ENCODE results near the gene TXNDC11. TPM values are rescaled to one million over a fixed set of nuclear protein-coding genes. Genes with fewer than 3 reads are reported as not detected.

Gene TXNDC11
- polyA plus RNA-seq, 1 experiment = 45.1 TPM

- H3K4me3 ChIP-seq (ENCODE audit: low read depth, low read length) = no peak overlapping the region
- peaks cover 27% of the 10 kb centered on the region for H3K36me3 ChIP-seq (ENCODE audit: control insufficient read depth, insufficient read depth, low read length)
- H3K27me3 ChIP-seq (ENCODE audit: control insufficient read depth, insufficient read depth, low read length) = no peaks in the 10 kb centered on the region
- ChIA-PET POLR2A (no interaction called here), CTCF (interaction anchor here (0.6 to 1.4 kb wide), 3 partner anchors 8 to 151 kb away, joined by 3 read pairs; no protein-coding TSS in a partner anchor)
- no peak for TF ChIP-seq CTCF (IDR thresholded peaks at IDR 0.05; ENCODE audit: insufficient read depth, low read depth, low read length)
- DNase-seq (ENCODE audit: low read depth) = no peak
These were observed 60.5 kb downstream of the TXNDC11 start for GRCh38 chr16:11681976-11682654.

- Histone ChIP-seq H3K4me3 (ENCODE audit: low read depth, low read length) (no peak overlapping the region), H3K27me3 (ENCODE audit: control insufficient read depth, insufficient read depth, low read length) (no peaks in the 10 kb centered on the region), H3K36me3 (ENCODE audit: control insufficient read depth, insufficient read depth, low read length) (peaks cover 27% of the 10 kb centered on the region)
- CTCF ChIA-PET = interaction anchor here (1.4 kb wide), 1 partner anchor 150 kb away, joined by 3 read pairs; no protein-coding TSS in a partner anchor
- no peak for TF ChIP-seq CTCF (IDR thresholded peaks at IDR 0.05; ENCODE audit: insufficient read depth, low read depth, low read length)
- DNase-seq (ENCODE audit: low read depth) = no peak
- POLR2A ChIA-PET = no interaction called here
These were observed 61.1 kb downstream of the TXNDC11 start for GRCh38 chr16:11681556-11681955.

- no peaks in the 10 kb centered on the region for H3K27me3 ChIP-seq (ENCODE audit: control insufficient read depth, insufficient read depth, low read length)
- POLR2A ChIA-PET = no interaction called here
These were observed 62.4 kb downstream of the TXNDC11 start for GRCh38 chr16:11679941-11680911.

GRCh38 chr16:11679250-11679649 lies 63.4 kb downstream of the TXNDC11 start:
- Histone ChIP-seq H3K4me3 (ENCODE audit: low read depth, low read length) (no peak overlapping the region), H3K27me3 (ENCODE audit: control insufficient read depth, insufficient read depth, low read length) (no peaks in the 10 kb centered on the region), H3K36me3 (ENCODE audit: control insufficient read depth, insufficient read depth, low read length) (peaks cover 24% of the 10 kb centered on the region)
- TF ChIP-seq CTCF (IDR thresholded peaks at IDR 0.05; ENCODE audit: insufficient read depth, low read depth, low read length) = no peak
- ChIA-PET CTCF (interaction anchor here (0.9 kb wide), 1 partner anchor 35 kb away, joined by 3 read pairs; no protein-coding TSS in a partner anchor), POLR2A (no interaction called here)
- no peak for DNase-seq (ENCODE audit: low read depth)

More at GRCh38 chr16:11679941-11680911, 62.4 kb downstream of the TXNDC11 start:
- Histone ChIP-seq H3K4me3 (ENCODE audit: low read depth, low read length) (no peak overlapping the region), H3K36me3 (ENCODE audit: control insufficient read depth, insufficient read depth, low read length) (peaks cover 30% of the 10 kb centered on the region)
- DNase-seq (ENCODE audit: low read depth) = no peak
- CTCF ChIA-PET = no interaction called here
- TF ChIP-seq CTCF (IDR thresholded peaks at IDR 0.05; ENCODE audit: insufficient read depth, low read depth, low read length) = no peak

All from BJ (cell line).